Fibroblast of skin of scalp (primary cell): ENCODE data around the gene REST.

Experiments used
- DNase-seq: peaks from one replicate; pipeline ENCODE4 v3.0.0-alpha.2; 2013

Gene REST

DNA sequence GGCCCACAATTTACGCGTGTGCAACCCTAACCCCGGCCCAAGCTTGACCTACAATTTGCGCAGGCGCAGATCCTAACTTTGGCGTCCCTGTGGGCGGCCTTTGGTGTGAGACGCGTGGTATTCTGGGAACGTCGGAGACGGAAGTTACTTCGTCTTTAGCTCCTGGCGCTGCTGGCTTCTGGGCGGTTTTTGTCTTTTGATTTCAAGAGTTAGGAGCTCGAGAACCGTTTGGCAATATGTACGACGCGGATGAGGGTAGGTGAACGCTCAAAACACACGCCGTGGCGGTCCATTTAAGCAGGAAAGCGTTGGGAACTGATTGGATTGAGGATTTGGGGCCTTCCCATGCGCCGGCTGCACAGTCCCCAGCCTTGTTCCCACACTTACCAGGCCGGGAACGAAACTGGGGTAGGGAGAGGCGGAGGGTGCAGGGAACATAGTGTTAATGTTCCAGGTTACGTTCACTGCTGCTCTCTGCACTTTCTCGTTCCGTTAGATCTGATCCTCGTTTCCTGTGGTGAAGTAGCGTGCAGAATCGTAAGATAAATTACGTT lies 71.1 kb downstream of the REST start, which contains the start of gene POLR2B:
TSS of gene POLR2B (plus strand) at position 147 of the 554 bp plus-strand sequence. CDS start at position 237, 90 bp downstream.
- DNase-seq = peak; percentile 93

DNA sequence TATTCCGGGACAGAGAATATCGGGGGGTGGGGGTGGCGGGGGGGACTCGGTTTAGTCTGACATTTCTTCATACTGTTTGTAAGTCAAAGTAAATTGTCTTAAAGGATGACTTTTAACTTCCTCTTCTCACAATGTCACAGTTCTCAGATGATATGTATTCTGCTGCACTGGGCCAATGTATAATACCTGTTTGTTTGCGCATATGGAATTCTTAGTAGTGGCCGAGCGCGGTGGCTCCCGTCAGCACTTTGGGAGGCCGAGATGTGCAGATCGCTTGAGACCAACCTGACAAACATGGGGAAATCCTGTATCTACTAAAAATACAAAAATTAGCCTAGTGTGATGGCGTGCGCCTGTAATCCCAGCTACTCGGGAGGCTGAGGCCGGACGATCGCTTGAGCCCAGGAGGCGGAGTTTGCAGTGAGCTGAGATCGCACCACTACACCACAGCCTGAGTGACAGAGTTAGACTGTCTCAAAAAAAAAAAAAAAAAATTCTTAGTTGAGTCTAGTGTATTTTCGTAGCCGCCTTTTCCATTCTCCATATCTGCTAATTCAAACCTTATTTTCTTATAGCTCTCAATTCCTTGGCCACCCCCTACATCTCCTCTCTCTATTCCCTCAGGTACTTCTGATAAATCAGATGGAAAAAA lies 71.8 kb downstream of the REST start:
- peak; percentile 21 for DNase-seq

GRCh38 chr4:56981795-56982201 lies 74.1 kb downstream of the REST start:
- peak; percentile 28 for DNase-seq

DNA sequence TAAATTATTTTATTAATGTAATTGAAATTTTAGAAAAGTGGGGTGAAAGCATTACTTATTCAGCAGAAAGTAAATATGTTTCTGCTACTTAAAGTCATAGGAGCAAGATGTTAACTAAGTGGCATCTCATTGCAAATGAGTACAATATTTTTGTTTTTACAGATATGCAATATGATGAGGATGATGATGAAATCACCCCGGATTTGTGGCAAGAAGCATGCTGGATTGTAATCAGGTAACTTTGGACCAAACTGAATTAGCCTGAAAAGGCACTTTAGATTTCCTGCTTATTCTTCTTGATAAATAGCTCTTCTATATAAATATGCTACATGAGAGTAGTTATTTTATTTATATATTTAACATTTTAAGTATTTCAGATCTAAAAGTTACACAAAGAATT lies 78.5 kb downstream of the REST start:
- no peak for DNase-seq

GRCh38 chr4:56986952-56987351 lies 79.3 kb downstream of the REST start:
- no peak for DNase-seq

DNA sequence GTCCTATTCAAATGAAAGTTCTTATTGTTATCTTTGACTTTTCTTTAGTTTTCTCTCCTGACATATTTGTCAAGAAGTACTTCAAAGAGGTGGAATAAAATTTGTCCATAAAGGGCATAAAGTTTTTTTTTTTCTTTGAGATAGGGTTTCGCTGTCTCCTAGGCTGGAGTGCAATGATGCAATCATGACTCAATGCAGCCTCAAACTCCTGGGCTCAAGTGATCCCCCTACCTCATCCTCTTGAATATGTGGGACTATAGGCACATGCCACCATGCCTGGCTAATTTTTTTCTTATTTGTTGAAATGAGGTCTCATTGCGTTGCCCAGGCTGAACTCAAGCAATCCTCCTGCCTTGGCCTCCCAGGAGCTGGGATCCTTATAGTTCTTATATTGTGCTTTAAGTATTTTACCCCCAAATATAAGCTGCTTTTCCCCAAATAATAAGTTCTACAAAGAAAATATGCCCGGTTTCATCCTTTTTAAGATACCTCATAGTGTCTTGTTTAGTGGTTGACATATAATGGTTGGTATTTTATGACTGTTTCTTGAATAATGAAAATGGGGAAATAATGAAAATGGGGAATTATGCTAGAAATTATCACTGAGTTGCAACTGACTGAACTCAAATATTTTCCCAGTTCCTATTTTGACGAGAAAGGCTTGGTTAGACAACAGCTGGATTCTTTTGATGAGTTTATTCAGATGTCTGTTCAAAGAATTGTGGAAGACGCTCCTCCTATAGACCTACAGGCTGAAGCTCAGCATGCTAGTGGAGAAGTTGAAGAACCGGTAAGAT lies 82.6 kb downstream of the REST start:
- peak; percentile 48 for DNase-seq

GRCh38 chr4:56995525-56995924 lies 87.8 kb downstream of the REST start:
- DNase-seq = peak; percentile 69

GRCh38 chr4:56999751-57000150 lies 92.1 kb downstream of the REST start:
- no peak for DNase-seq

DNA sequence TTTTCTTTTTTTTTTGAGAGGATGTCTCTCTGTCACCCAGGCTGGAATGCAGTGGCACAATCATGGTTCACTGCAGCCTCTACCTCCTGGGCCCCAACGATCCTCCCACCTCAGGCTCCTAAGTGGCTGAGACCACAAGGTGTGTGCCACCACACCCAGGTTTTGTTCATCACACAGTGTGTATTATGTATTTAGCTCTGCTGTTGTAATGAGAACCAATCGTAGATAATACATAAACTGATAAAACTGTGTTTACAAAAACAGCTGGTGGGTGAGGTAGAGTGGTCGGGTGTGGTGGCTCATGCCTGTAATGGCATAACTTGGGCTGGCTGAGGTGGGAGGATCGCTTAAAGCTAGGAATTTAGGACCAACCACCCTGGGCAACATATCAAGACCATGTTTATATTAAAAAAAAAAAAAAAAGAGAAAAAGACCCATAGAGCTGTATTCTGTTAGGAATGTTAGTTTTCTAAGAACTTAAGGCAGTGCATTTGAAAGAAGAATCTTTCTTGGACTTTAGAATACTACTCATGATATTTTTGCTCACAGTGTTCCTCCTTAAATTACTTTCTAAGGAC lies 105.9 kb downstream of the REST start:
- DNase-seq = no peak
